GM12892 (cell line): ENCODE results near the gene CDK8.

Experiments used
- POLR2A ChIP-seq: IDR thresholded peaks from 2 replicates; pipeline ENCODE4 v1.6.1; 2011; ENCODE audit warnings: low read depth, low read length, control low read depth
- POLR2AphosphoS5 ChIP-seq: IDR thresholded peaks from 2 replicates; pipeline ENCODE4 v1.6.1; 2011; ENCODE audit warnings: low read depth, low read length, control low read depth
- TAF1 ChIP-seq: IDR thresholded peaks from 2 replicates; pipeline ENCODE4 v1.6.1; 2011; ENCODE audit warnings: low read depth, mild to moderate bottlenecking, control low read depth, low read length, borderline replicate concordance

GRCh38 chr13:26335158-26335557 is 81.2 kb downstream of the CDK8 start:
- TF ChIP-seq TAF1 (no peak), POLR2A (no peak), POLR2AphosphoS5 (no peak)
